WTC11 (cell line): ENCODE measurements around the gene NFATC2. TPM values are rescaled to one million over a fixed set of nuclear protein-coding genes. Genes with fewer than 3 reads are reported as not detected.

Experiments
- ATAC-seq: fragments of 200-7000 bp; cut with Tn5 transposase; 2 replicates; pipeline ENCODE4 v1.10.0; 2021; ENCODE audit warnings: mild to moderate bottlenecking, moderate library complexity
- CTCF ChIA-PET: fragments of 300-600 bp; sonication (Branson Sonifier 250); formaldehyde crosslinking; loops from one replicate; lab custom pipeline; 2021; ENCODE audit warnings: antibody characterized with exemption; lab: Charles Lee
- POLR2A ChIA-PET: fragments of 350-600 bp; sonication (Branson Sonifier 250); formaldehyde crosslinking; loops from one replicate; lab custom pipeline; 2021; ENCODE audit warnings: antibody characterized with exemption; lab: Charles Lee
- DNase-seq: peaks from one replicate; pipeline ENCODE4 v3.0.0; 2021; ENCODE audit warnings: low spot score
- H3K27ac Mint-ChIP-seq: 2 replicates; pipeline ENCODE4 v1.8.0; 2021; ENCODE audit warnings: mixed read lengths
- H3K27me3 Mint-ChIP-seq: 2 replicates; pipeline ENCODE4 v1.8.0; 2021; ENCODE audit warnings: low read depth, mild to moderate bottlenecking, moderate library complexity, mixed read lengths
- H3K36me3 Mint-ChIP-seq: 2 replicates; pipeline ENCODE4 v1.8.0; 2021; ENCODE audit warnings: mixed read lengths
- H3K4me1 Mint-ChIP-seq: 2 replicates; pipeline ENCODE4 v1.8.0; 2022; ENCODE audit warnings: mixed read lengths
- H3K4me3 Mint-ChIP-seq: 2 replicates; pipeline ENCODE4 v1.8.0; 2021; ENCODE audit warnings: mild to moderate bottlenecking, moderate library complexity, mixed read lengths
- H3K9me3 Mint-ChIP-seq: 2 replicates; pipeline ENCODE4 v1.8.0; 2021; ENCODE audit warnings: mixed read lengths
- ATF1 ChIP-seq: sonication (generic); formaldehyde crosslinking; IDR thresholded peaks from 2 replicates; pipeline ENCODE4 v1.8.1; 2023; ENCODE audit warnings: mild to moderate bottlenecking, moderate library complexity, missing genetic modification reagents
- CREB1 ChIP-seq: sonication (generic); formaldehyde crosslinking; IDR thresholded peaks from 2 replicates; pipeline ENCODE4 v1.8.0; 2023; ENCODE audit warnings: mild to moderate bottlenecking, missing genetic modification reagents
- FOXP1 ChIP-seq: sonication (generic); formaldehyde crosslinking; IDR thresholded peaks from 2 replicates; pipeline ENCODE4 v1.8.0; 2022; ENCODE audit warnings: missing genetic modification reagents, mild to moderate bottlenecking, moderate library complexity, borderline replicate concordance
- GABPB1 ChIP-seq: sonication (generic); formaldehyde crosslinking; IDR thresholded peaks from 2 replicates; pipeline ENCODE4 v1.8.1; 2023; ENCODE audit warnings: mild to moderate bottlenecking, missing genetic modification reagents
- GTF2I ChIP-seq: fragments of 250-450 bp; sonication (Bioruptor Pico); conservative IDR thresholded peaks from 2 replicates; pipeline ENCODE4 v1.4.0; 2021; ENCODE audit warnings: mild to moderate bottlenecking
- JUN ChIP-seq: sonication (generic); formaldehyde crosslinking; IDR thresholded peaks from 2 replicates; pipeline ENCODE4 v1.8.0; 2023; ENCODE audit warnings: mild to moderate bottlenecking, missing genetic modification reagents
- MXD4 ChIP-seq: fragments of 250-450 bp; sonication (Bioruptor Pico); IDR thresholded peaks from 2 replicates; pipeline ENCODE4 v1.8.0; 2021; ENCODE audit warnings: mild to moderate bottlenecking, moderate library complexity, borderline replicate concordance
- NR3C1 ChIP-seq: sonication (generic); formaldehyde crosslinking; conservative IDR thresholded peaks from 2 replicates; pipeline ENCODE4 v1.8.1; 2023; ENCODE audit warnings: low read depth, mild to moderate bottlenecking, missing genetic modification reagents
- ZNF423 ChIP-seq: fragments of 250-450 bp; sonication (Bioruptor Pico); IDR thresholded peaks from 2 replicates; pipeline ENCODE4 v2.1.2; 2022; ENCODE audit warnings: mild to moderate bottlenecking, moderate library complexity
- total RNA-seq: library from RNA; stranded (reverse); gene quantifications from 3 replicates; pipeline ENCODE4 v1.2.3, GENCODE V29; 2021
- TF ChIP-seq, protein P1 (sequence below): sonication (generic); formaldehyde crosslinking; IDR thresholded peaks from 2 replicates; pipeline ENCODE4 v1.8.1; 2023; ENCODE audit warnings: mild to moderate bottlenecking, missing genetic modification reagents, moderate library complexity
- TF ChIP-seq, protein P2 (sequence below): sonication (generic); formaldehyde crosslinking; conservative IDR thresholded peaks from 2 replicates; pipeline ENCODE4 v1.8.1; 2023; ENCODE audit warnings: mild to moderate bottlenecking, low read depth, missing genetic modification reagents, moderate library complexity
- TF ChIP-seq, protein P3 (sequence below): sonication (generic); formaldehyde crosslinking; IDR thresholded peaks from 2 replicates; pipeline ENCODE4 v1.8.1; 2023; ENCODE audit warnings: mild to moderate bottlenecking, missing genetic modification reagents
- TF ChIP-seq, protein P4 (sequence below): sonication (generic); formaldehyde crosslinking; IDR thresholded peaks from 2 replicates; pipeline ENCODE4 v1.8.1; 2022; ENCODE audit warnings: missing genetic modification reagents, borderline replicate concordance
- TF ChIP-seq, protein P5 (sequence below): sonication (generic); formaldehyde crosslinking; IDR thresholded peaks from 2 replicates; pipeline ENCODE4 v1.8.0; 2022; ENCODE audit warnings: mild to moderate bottlenecking, missing genetic modification reagents
- TF ChIP-seq, protein P6 (sequence below): sonication (generic); formaldehyde crosslinking; IDR thresholded peaks from 2 replicates; pipeline ENCODE4 v1.8.1; 2022; ENCODE audit warnings: low read depth, missing genetic modification reagents, borderline replicate concordance
- TF ChIP-seq, protein P7 (sequence below): sonication (generic); formaldehyde crosslinking; IDR thresholded peaks from 2 replicates; pipeline ENCODE4 v1.8.1; 2022; ENCODE audit warnings: mild to moderate bottlenecking, missing genetic modification reagents, moderate library complexity, borderline replicate concordance
- TF ChIP-seq, protein P8 (sequence below): fragments of 250-450 bp; sonication (Bioruptor Pico); IDR thresholded peaks from 2 replicates; pipeline ENCODE4 v1.8.0; 2021; ENCODE audit warnings: mild to moderate bottlenecking

NFATC2 gene
- total RNA-seq, 1 experiment from 2014 or later, result 1.7 TPM

DNA sequence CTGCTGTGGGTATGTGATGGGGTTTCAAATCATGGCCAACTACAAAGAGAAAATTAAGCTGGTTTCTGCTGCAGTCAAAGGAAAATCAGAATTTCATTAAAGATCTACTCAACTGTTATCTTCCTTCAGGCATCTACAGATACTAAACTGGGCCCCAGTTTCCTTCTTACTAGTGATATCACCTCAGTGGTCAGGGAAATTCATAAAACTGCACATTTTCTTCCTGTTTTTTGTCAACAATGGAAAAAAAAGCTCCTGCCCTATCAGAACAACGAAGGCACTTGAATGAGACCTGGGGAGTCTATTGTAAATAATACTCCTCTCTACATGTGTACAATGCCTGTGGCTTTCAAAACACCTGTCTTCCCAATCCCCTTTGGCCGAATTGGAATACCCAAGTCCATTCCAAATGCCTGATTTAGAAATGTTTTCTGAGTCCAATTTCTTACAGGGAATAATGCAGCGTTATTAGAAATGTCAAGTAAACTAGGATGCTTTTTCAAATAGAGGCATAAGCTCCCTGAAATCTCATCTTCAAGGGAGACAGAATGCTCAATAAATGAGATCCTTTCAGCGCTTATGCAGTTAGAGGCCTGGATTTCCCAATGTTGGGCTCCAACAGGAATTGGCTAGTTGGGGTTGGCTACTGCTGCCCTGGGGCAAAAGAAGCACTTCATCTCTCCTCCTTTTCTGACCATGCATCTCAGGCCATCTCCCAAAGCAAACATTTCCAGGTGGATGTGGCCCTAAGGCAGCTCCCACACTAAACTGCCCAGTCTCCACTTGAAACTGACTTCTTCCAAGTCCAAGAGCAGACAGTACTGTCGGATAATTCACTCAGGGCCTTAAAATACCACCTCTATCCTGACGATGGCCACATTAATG, 143.3 kb downstream of the NFATC2 start (continued):
- TF ChIP-seq FOXP1 (CRISPR knock-in tag) (no peak), ATF1 (CRISPR knock-in tag) (no peak), JUN (CRISPR knock-in tag) (no peak)
- TF ChIP-seq, protein P1, sequence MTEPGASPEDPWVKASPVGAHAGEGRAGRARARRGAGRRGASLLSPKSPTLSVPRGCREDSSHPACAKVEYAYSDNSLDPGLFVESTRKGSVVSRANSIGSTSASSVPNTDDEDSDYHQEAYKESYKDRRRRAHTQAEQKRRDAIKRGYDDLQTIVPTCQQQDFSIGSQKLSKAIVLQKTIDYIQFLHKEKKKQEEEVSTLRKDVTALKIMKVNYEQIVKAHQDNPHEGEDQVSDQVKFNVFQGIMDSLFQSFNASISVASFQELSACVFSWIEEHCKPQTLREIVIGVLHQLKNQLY, result no peak
- TF ChIP-seq, protein P2, sequence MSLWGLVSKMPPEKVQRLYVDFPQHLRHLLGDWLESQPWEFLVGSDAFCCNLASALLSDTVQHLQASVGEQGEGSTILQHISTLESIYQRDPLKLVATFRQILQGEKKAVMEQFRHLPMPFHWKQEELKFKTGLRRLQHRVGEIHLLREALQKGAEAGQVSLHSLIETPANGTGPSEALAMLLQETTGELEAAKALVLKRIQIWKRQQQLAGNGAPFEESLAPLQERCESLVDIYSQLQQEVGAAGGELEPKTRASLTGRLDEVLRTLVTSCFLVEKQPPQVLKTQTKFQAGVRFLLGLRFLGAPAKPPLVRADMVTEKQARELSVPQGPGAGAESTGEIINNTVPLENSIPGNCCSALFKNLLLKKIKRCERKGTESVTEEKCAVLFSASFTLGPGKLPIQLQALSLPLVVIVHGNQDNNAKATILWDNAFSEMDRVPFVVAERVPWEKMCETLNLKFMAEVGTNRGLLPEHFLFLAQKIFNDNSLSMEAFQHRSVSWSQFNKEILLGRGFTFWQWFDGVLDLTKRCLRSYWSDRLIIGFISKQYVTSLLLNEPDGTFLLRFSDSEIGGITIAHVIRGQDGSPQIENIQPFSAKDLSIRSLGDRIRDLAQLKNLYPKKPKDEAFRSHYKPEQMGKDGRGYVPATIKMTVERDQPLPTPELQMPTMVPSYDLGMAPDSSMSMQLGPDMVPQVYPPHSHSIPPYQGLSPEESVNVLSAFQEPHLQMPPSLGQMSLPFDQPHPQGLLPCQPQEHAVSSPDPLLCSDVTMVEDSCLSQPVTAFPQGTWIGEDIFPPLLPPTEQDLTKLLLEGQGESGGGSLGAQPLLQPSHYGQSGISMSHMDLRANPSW (CRISPR knock-in tag), result no peak

DNA sequence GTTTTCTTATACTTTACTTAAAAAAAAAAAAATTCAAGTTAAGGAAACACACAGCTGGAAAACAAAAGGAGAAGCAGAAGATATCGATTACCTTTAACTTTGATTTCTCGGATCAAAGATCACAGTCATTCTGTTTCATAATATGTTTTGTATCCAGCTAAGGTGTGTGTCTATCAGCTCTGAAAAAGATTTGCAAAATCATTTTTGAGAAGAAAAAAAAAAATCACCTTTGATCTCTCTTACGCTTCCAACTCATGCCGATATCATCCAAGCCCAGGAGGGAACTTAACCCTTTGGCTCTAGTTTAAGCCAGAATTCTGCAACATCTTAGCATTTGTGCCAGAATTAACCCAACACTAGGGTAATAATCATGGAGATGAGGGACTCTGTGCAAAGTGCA, 144.0 kb downstream of the NFATC2 start:
- Mint-ChIP-seq H3K4me3 (no peak overlapping the region), H3K9me3 (no peaks in the 10 kb centered on the region), H3K27ac (no peak overlapping the region), H3K4me1 (peaks cover 34% of the 10 kb centered on the region), H3K27me3 (peaks cover 2% of the 10 kb centered on the region; the same call in 1 of the 2 replicates), H3K36me3 (no peaks in the 10 kb centered on the region)
- ChIA-PET POLR2A (no interaction called here), CTCF (interaction anchor here (0.7 kb wide), 1 partner anchor 411 kb away, joined by 6 read pairs; no protein-coding TSS in a partner anchor)
- ATAC-seq (no peak), DNase-seq (no peak)
- TF ChIP-seq, protein P3, sequence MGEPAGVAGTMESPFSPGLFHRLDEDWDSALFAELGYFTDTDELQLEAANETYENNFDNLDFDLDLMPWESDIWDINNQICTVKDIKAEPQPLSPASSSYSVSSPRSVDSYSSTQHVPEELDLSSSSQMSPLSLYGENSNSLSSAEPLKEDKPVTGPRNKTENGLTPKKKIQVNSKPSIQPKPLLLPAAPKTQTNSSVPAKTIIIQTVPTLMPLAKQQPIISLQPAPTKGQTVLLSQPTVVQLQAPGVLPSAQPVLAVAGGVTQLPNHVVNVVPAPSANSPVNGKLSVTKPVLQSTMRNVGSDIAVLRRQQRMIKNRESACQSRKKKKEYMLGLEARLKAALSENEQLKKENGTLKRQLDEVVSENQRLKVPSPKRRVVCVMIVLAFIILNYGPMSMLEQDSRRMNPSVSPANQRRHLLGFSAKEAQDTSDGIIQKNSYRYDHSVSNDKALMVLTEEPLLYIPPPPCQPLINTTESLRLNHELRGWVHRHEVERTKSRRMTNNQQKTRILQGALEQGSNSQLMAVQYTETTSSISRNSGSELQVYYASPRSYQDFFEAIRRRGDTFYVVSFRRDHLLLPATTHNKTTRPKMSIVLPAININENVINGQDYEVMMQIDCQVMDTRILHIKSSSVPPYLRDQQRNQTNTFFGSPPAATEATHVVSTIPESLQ (CRISPR knock-in tag), result no peak
- TF ChIP-seq, protein P4, sequence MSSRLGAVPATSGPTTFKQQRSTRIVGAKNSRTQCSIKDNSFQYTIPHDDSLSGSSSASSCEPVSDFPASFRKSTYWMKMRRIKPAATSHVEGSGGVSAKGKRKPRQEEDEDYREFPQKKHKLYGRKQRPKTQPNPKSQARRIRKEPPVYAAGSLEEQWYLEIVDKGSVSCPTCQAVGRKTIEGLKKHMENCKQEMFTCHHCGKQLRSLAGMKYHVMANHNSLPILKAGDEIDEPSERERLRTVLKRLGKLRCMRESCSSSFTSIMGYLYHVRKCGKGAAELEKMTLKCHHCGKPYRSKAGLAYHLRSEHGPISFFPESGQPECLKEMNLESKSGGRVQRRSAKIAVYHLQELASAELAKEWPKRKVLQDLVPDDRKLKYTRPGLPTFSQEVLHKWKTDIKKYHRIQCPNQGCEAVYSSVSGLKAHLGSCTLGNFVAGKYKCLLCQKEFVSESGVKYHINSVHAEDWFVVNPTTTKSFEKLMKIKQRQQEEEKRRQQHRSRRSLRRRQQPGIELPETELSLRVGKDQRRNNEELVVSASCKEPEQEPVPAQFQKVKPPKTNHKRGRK, result no peak
- TF ChIP-seq, protein P5, sequence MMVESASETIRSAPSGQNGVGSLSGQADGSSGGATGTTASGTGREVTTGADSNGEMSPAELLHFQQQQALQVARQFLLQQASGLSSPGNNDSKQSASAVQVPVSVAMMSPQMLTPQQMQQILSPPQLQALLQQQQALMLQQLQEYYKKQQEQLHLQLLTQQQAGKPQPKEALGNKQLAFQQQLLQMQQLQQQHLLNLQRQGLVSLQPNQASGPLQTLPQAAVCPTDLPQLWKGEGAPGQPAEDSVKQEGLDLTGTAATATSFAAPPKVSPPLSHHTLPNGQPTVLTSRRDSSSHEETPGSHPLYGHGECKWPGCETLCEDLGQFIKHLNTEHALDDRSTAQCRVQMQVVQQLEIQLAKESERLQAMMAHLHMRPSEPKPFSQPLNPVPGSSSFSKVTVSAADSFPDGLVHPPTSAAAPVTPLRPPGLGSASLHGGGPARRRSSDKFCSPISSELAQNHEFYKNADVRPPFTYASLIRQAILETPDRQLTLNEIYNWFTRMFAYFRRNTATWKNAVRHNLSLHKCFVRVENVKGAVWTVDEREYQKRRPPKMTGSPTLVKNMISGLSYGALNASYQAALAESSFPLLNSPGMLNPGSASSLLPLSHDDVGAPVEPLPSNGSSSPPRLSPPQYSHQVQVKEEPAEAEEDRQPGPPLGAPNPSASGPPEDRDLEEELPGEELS (CRISPR knock-in tag), result no peak
- TF ChIP-seq, protein P6, sequence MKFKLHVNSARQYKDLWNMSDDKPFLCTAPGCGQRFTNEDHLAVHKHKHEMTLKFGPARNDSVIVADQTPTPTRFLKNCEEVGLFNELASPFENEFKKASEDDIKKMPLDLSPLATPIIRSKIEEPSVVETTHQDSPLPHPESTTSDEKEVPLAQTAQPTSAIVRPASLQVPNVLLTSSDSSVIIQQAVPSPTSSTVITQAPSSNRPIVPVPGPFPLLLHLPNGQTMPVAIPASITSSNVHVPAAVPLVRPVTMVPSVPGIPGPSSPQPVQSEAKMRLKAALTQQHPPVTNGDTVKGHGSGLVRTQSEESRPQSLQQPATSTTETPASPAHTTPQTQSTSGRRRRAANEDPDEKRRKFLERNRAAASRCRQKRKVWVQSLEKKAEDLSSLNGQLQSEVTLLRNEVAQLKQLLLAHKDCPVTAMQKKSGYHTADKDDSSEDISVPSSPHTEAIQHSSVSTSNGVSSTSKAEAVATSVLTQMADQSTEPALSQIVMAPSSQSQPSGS (CRISPR knock-in tag), result no peak
- TF ChIP-seq NR3C1 (CRISPR knock-in tag) (no peak), GABPB1 (CRISPR knock-in tag) (no peak), MXD4 (no peak), CREB1 (CRISPR knock-in tag) (no peak), JUN (CRISPR knock-in tag) (no peak), ATF1 (CRISPR knock-in tag) (no peak), ZNF423 (CRISPR knock-in tag) (no peak), GTF2I (CRISPR knock-in tag) (no peak)
- TF ChIP-seq, protein P7, sequence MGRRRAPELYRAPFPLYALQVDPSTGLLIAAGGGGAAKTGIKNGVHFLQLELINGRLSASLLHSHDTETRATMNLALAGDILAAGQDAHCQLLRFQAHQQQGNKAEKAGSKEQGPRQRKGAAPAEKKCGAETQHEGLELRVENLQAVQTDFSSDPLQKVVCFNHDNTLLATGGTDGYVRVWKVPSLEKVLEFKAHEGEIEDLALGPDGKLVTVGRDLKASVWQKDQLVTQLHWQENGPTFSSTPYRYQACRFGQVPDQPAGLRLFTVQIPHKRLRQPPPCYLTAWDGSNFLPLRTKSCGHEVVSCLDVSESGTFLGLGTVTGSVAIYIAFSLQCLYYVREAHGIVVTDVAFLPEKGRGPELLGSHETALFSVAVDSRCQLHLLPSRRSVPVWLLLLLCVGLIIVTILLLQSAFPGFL (CRISPR knock-in tag), result no peak
- TF ChIP-seq, protein P8, sequence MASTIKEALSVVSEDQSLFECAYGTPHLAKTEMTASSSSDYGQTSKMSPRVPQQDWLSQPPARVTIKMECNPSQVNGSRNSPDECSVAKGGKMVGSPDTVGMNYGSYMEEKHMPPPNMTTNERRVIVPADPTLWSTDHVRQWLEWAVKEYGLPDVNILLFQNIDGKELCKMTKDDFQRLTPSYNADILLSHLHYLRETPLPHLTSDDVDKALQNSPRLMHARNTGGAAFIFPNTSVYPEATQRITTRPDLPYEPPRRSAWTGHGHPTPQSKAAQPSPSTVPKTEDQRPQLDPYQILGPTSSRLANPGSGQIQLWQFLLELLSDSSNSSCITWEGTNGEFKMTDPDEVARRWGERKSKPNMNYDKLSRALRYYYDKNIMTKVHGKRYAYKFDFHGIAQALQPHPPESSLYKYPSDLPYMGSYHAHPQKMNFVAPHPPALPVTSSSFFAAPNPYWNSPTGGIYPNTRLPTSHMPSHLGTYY (CRISPR knock-in tag), result no peak
- TF ChIP-seq, protein P2 (CRISPR knock-in tag), result no peak
